AG10803 (cell line): ENCODE data around the gene PBX1.

ENCODE experiments used
- DNase-seq: peaks from one replicate; pipeline ENCODE4 v3.0.0; 2010; ENCODE audit warnings: low read depth
- H3K4me3 ChIP-seq: 2 replicates; pipeline ENCODE4 v1.5.1; 2011; ENCODE audit warnings: mild to moderate bottlenecking, low read length, control low read depth
- CTCF ChIP-seq: conservative IDR thresholded peaks from 2 replicates; pipeline ENCODE4 v1.5.1; 2011; ENCODE audit warnings: mild to moderate bottlenecking, low read length, control low read depth, inconsistent platforms

The PBX1 gene

DNA sequence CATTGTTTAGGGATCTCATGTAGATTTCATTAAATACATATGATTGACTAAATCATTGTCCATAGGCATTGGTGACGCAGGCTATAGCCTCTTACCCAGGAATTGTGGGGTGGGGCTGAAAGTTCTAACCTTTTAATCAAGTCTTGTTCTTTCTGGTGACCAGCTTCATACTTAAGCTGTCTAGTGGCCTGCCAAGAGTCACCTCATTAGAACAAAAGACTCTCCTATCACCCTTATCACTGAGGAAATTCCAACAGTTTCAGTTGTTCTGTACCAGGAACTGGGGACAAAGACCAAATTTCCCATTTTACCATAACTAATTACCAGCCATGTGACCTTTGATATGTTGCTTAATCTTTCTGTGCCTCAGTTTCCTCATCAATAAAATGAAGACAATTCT, 298.5 kb downstream of the PBX1 start:
- H3K4me3 ChIP-seq: no peak overlapping the region
- no peak for DNase-seq
- no peak for TF ChIP-seq CTCF

DNA sequence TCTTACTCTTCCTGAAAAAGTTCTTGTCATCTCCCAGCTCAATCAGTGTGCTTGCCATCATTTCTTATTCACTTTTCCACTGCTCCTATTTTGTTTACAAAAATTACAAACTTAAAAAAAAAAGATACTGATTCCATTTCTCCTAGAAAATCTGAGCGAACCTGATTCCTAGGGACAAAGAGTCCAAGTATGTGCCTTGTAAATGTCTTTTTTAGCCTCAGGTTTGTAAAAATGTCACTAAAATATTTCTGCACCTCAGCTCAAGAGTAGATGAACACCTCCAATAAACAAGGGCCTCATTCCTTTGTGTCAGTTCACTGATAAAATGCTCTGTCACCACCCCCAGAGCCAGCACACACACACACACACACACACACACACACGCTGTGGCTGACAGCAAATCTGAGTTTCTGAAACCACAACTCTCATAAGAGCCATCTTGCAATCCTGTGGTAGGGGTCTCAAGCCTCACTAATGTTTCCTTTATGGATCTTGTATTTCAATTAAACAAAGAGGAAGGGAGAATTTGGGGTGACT, 299.2 kb downstream of the PBX1 start:
- no peak overlapping the region for H3K4me3 ChIP-seq
- DNase-seq: no peak
- no peak for TF ChIP-seq CTCF

GRCh38 chr1:164861632-164862031, 302.6 kb downstream of the PBX1 start:
- no peak for TF ChIP-seq CTCF
- no peak overlapping the region for H3K4me3 ChIP-seq
- no peak for DNase-seq

- TF ChIP-seq CTCF: no peak
- no peak for DNase-seq
- H3K4me3 ChIP-seq: no peak overlapping the region
Measured at GRCh38 chr1:164863056-164863455, 304.1 kb downstream of the PBX1 start.

- TF ChIP-seq CTCF: no peak
- H3K4me3 ChIP-seq: no peak overlapping the region
- no peak for DNase-seq
Measured at GRCh38 chr1:164864161-164864560, 305.2 kb downstream of the PBX1 start.

DNA sequence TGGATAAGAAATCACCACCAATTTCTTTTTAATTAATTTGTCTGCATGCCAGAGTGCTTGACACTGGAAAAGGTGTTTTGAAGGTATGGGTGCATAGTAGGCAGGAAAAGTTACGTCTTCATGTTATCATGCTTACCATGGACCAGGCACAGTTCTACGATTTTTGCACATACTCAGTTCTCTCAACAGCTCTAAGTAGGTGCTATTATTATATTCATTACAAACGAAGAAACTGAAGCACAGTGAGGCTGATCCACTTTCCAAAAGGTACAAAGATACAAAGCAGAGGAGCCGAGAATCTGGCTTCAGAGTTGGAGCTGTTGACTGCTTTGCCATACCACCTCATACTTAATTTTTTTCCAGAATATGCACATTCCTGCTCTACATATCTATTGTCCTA, 306.4 kb downstream of the PBX1 start:
- no peak for TF ChIP-seq CTCF
- DNase-seq: no peak
- H3K4me3 ChIP-seq: no peak overlapping the region

DNA sequence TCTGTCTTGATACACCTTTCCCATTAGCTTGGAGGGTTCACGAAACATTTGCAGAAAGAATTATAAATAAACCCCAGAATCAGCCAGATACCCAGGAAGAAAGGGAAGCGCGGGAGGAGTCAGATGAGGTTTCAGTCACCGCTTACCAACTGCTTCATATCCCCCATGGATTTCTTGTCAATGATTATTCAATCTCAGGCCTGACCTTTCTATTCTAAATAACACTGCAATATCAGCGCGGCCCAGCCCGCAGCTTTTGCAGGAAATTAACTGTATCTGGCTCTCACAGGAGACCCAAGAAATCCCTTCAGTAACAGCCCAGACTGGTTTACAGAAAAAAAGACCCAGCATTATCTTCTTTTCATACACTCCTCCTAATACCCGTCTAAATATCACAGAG, 308.6 kb downstream of the PBX1 start:
- TF ChIP-seq CTCF: no peak
- DNase-seq: no peak
- no peak overlapping the region for H3K4me3 ChIP-seq
